ENCODE data around the gene RNF19B. TPM values are rescaled to one million over a fixed set of nuclear protein-coding genes. Genes with fewer than 3 reads are reported as not detected.

Gene RNF19B
- total RNA-seq = 8.7 and 8.8 TPM in 2 replicates

GRCh38 chr1:32964461-32965250 lies at the start of gene RNF19B:
Gene RNF19B, minus strand, starts transcription at chr1:32964809. Its CDS starts 124 bp downstream, at chr1:32964685.

GRCh38 chr1:32900956-32901822 lies 63.4 kb downstream of the RNF19B start, which contains the start of gene TMEM54:
Gene TMEM54, minus strand, starts transcription at chr1:32901389. Its CDS starts 151 bp downstream, at chr1:32901238.

Other genes starting within 250 kb of the RNF19B start
- gene YARS1, start 147.5 kb downstream of the RNF19B start, total RNA-seq = 144 and 160 TPM in 2 replicates
- gene S100PBP, start 147.2 kb downstream of the RNF19B start, total RNA-seq = 26.6 and 36.5 TPM in 2 replicates
- gene FNDC5, start 93.9 kb downstream of the RNF19B start, total RNA-seq = 1.8 and 4.0 TPM in 2 replicates
- under 0.01 and 0.18 TPM in 2 replicates for gene HPCA, start 78.3 kb downstream of the RNF19B start, total RNA-seq
- gene TMEM54, start 63.4 kb downstream of the RNF19B start, total RNA-seq = 29.4 and 42.3 TPM in 2 replicates
- 71.7 and 93.1 TPM in 2 replicates for gene AK2, start 72.1 kb upstream of the RNF19B start, total RNA-seq
- 7.7 and 12.8 TPM in 2 replicates for gene AZIN2, start 116.3 kb upstream of the RNF19B start, total RNA-seq
- 1.8 and 2.3 TPM in 2 replicates for gene TRIM62, start 217.2 kb upstream of the RNF19B start, total RNA-seq